ENCODE measurements around the gene FLAD1. TPM values are rescaled to one million over a fixed set of nuclear protein-coding genes. Genes with fewer than 3 reads are reported as not detected.

Gene FLAD1
- total RNA-seq, 1 donor from 2014 or later: 41.9 TPM

GRCh38 chr1:154954541-154954940 is 28.6 kb upstream of the FLAD1 start:
- no peak overlapping the region for H3K4me3 ChIP-seq (ENCODE audit: low read depth, low read length)
- DNase-seq (ENCODE audit: low read depth): no peak
- TF ChIP-seq CTCF (conservative IDR thresholded peaks at IDR 0.05; ENCODE audit: low read depth, low read length): no peak

GRCh38 chr1:154955039-154955717 is 28.0 kb upstream of the FLAD1 start:
- peak overlapping the region; percentile 69 for H3K4me3 ChIP-seq (ENCODE audit: low read depth, low read length)
- DNase-seq (ENCODE audit: low read depth): no peak
- TF ChIP-seq CTCF (conservative IDR thresholded peaks at IDR 0.05; ENCODE audit: low read depth, low read length): no peak

GRCh38 chr1:154955718-154956543 is 27.2 kb upstream of the FLAD1 start, which contains the start of gene PBXIP1:
TSS of gene PBXIP1 (minus strand) at chr1:154956099. CDS start at chr1:154953721, 2,378 bp downstream.
- peak; percentile 76 for DNase-seq (ENCODE audit: low read depth)
- TF ChIP-seq CTCF (conservative IDR thresholded peaks at IDR 0.05; ENCODE audit: low read depth, low read length): peak; percentile 52
- peak within 1 kb of the TSS; percentile 69 for H3K4me3 ChIP-seq (ENCODE audit: low read depth, low read length)

- DNase-seq (ENCODE audit: low read depth): no peak
- H3K4me3 ChIP-seq (ENCODE audit: low read depth, low read length): peak overlapping the region; percentile 69
- TF ChIP-seq CTCF (conservative IDR thresholded peaks at IDR 0.05; ENCODE audit: low read depth, low read length): no peak
Measured at GRCh38 chr1:154956544-154956941, 26.6 kb upstream of the FLAD1 start.

- no peak for TF ChIP-seq CTCF (conservative IDR thresholded peaks at IDR 0.05; ENCODE audit: low read depth, low read length)
- no peak for DNase-seq (ENCODE audit: low read depth)
- H3K4me3 ChIP-seq (ENCODE audit: low read depth, low read length): no peak overlapping the region
Measured at GRCh38 chr1:154957091-154957657, 26.0 kb upstream of the FLAD1 start.

GRCh38 chr1:154958036-154958435 is 25.1 kb upstream of the FLAD1 start:
- no peak overlapping the region for H3K4me3 ChIP-seq (ENCODE audit: low read depth, low read length)
- DNase-seq (ENCODE audit: low read depth): no peak
- TF ChIP-seq CTCF (conservative IDR thresholded peaks at IDR 0.05; ENCODE audit: low read depth, low read length): no peak
